ENCODE results near the gene ANKK1. TPM values are rescaled to one million over a fixed set of nuclear protein-coding genes. Genes with fewer than 3 reads are reported as not detected.

Gene ANKK1
- polyA plus RNA-seq, 3 donors from 2014 or later: not detected

- H3K9me3 Mint-ChIP-seq: no peaks in the 10 kb centered on the region
- no peaks in the 10 kb centered on the region for H3K4me1 Mint-ChIP-seq
- H3K27ac Mint-ChIP-seq: peak overlapping the region in 1 of 6 donors; percentile 40
- peaks cover 0 to 6% (median 0%) of the 10 kb centered on the region in 3 donors for H3K27me3 Mint-ChIP-seq (ENCODE audit: low read depth in 3 of 3)
- no peak overlapping the region for H3K4me3 Mint-ChIP-seq
- no peaks in the 10 kb centered on the region for H3K36me3 Mint-ChIP-seq
- no peak for DNase-seq
These were observed 19.6 kb downstream of the ANKK1 start for GRCh38 chr11:113407163-113407562.

GRCh38 chr11:113408206-113408605 is 20.6 kb downstream of the ANKK1 start:
- Mint-ChIP-seq H3K4me1 (no peaks in the 10 kb centered on the region), H3K27ac (no peak overlapping the region), H3K27me3 (ENCODE audit: low read depth in 3 of 3) (peaks cover 0 to 6% (median 0%) of the 10 kb centered on the region in 3 donors), H3K9me3 (no peaks in the 10 kb centered on the region), H3K4me3 (no peak overlapping the region), H3K36me3 (no peaks in the 10 kb centered on the region)
- no peak for DNase-seq

GRCh38 chr11:113408887-113409286 is 21.3 kb downstream of the ANKK1 start:
- DNase-seq: no peak
- Mint-ChIP-seq H3K9me3 (no peaks in the 10 kb centered on the region), H3K27ac (no peak overlapping the region)

GRCh38 chr11:113409526-113409925 is 21.9 kb downstream of the ANKK1 start:
- Mint-ChIP-seq H3K36me3 (no peaks in the 10 kb centered on the region), H3K4me1 (no peaks in the 10 kb centered on the region), H3K27me3 (ENCODE audit: low read depth in 3 of 3) (peaks cover 0 to 5% (median 3%) of the 10 kb centered on the region in 3 donors), H3K4me3 (no peak overlapping the region), H3K9me3 (no peaks in the 10 kb centered on the region), H3K27ac (no peak overlapping the region)
- DNase-seq: no peak

More at GRCh38 chr11:113408887-113409286, 21.3 kb downstream of the ANKK1 start:
- peaks cover 0 to 6% (median 0%) of the 10 kb centered on the region in 3 donors for H3K27me3 Mint-ChIP-seq (ENCODE audit: low read depth in 3 of 3)
- H3K4me3 Mint-ChIP-seq: no peak overlapping the region
- no peaks in the 10 kb centered on the region for H3K36me3 Mint-ChIP-seq
- no peaks in the 10 kb centered on the region for H3K4me1 Mint-ChIP-seq

- H3K4me3 Mint-ChIP-seq: no peak overlapping the region
- DNase-seq: no peak
- no peaks in the 10 kb centered on the region for H3K36me3 Mint-ChIP-seq
- no peaks in the 10 kb centered on the region for H3K4me1 Mint-ChIP-seq
- H3K9me3 Mint-ChIP-seq: no peaks in the 10 kb centered on the region
- no peak overlapping the region for H3K27ac Mint-ChIP-seq
- H3K27me3 Mint-ChIP-seq (ENCODE audit: low read depth in 3 of 3): peaks cover 0 to 5% (median 4%) of the 10 kb centered on the region in 3 donors
These were observed 23.0 kb downstream of the ANKK1 start for GRCh38 chr11:113410414-113411135.

- H3K4me1 Mint-ChIP-seq: no peaks in the 10 kb centered on the region
- peaks cover 0 to 5% (median 4%) of the 10 kb centered on the region in 3 donors for H3K27me3 Mint-ChIP-seq (ENCODE audit: low read depth in 3 of 3)
- H3K36me3 Mint-ChIP-seq: no peaks in the 10 kb centered on the region
- H3K4me3 Mint-ChIP-seq: no peak overlapping the region
- H3K27ac Mint-ChIP-seq: no peak overlapping the region
- no peak for DNase-seq
- no peaks in the 10 kb centered on the region for H3K9me3 Mint-ChIP-seq
These were observed 24.0 kb downstream of the ANKK1 start for GRCh38 chr11:113411536-113411935.

GRCh38 chr11:113412675-113413074 is 25.1 kb downstream of the ANKK1 start:
- Mint-ChIP-seq H3K9me3 (no peaks in the 10 kb centered on the region), H3K27me3 (ENCODE audit: low read depth in 3 of 3) (peaks cover 0 to 4% (median 2%) of the 10 kb centered on the region in 3 donors), H3K27ac (no peak overlapping the region), H3K36me3 (no peaks in the 10 kb centered on the region), H3K4me3 (no peak overlapping the region), H3K4me1 (no peaks in the 10 kb centered on the region)
- no peak for DNase-seq

- H3K4me1 Mint-ChIP-seq: no peaks in the 10 kb centered on the region
- no peak for DNase-seq
- H3K27me3 Mint-ChIP-seq (ENCODE audit: low read depth in 3 of 3): peaks cover 2 to 4% (median 4%) of the 10 kb centered on the region in 3 donors
- H3K27ac Mint-ChIP-seq: no peak overlapping the region
- no peak overlapping the region for H3K4me3 Mint-ChIP-seq
- H3K36me3 Mint-ChIP-seq: no peaks in the 10 kb centered on the region
- no peaks in the 10 kb centered on the region for H3K9me3 Mint-ChIP-seq
These were observed 27.8 kb downstream of the ANKK1 start for GRCh38 chr11:113415343-113415742.

- no peak for DNase-seq
- peaks cover 2 to 4% (median 4%) of the 10 kb centered on the region in 3 donors for H3K27me3 Mint-ChIP-seq (ENCODE audit: low read depth in 3 of 3)
- H3K36me3 Mint-ChIP-seq: no peaks in the 10 kb centered on the region
- H3K27ac Mint-ChIP-seq: no peak overlapping the region
- no peaks in the 10 kb centered on the region for H3K4me1 Mint-ChIP-seq
- H3K9me3 Mint-ChIP-seq: no peaks in the 10 kb centered on the region
- no peak overlapping the region for H3K4me3 Mint-ChIP-seq
These were observed 29.8 kb downstream of the ANKK1 start for GRCh38 chr11:113417428-113417827.

GRCh38 chr11:113419454-113420003 is 31.9 kb downstream of the ANKK1 start:
- Mint-ChIP-seq H3K4me3 (no peak overlapping the region), H3K4me1 (no peaks in the 10 kb centered on the region), H3K36me3 (no peaks in the 10 kb centered on the region), H3K27ac (no peak overlapping the region), H3K9me3 (no peaks in the 10 kb centered on the region), H3K27me3 (ENCODE audit: low read depth in 3 of 3) (peaks cover under 1 to 4% (median 2%) of the 10 kb centered on the region in 3 donors)
- no peak for DNase-seq

GRCh38 chr11:113420808-113421207 is 33.2 kb downstream of the ANKK1 start:
- no peak for DNase-seq
- H3K27me3 Mint-ChIP-seq (ENCODE audit: low read depth in 3 of 3): peaks cover 0 to 4% (median 2%) of the 10 kb centered on the region in 3 donors
- H3K36me3 Mint-ChIP-seq: no peaks in the 10 kb centered on the region
- H3K9me3 Mint-ChIP-seq: no peaks in the 10 kb centered on the region
- H3K4me3 Mint-ChIP-seq: no peak overlapping the region
- H3K27ac Mint-ChIP-seq: no peak overlapping the region
- no peaks in the 10 kb centered on the region for H3K4me1 Mint-ChIP-seq

- H3K27ac Mint-ChIP-seq: no peak overlapping the region
These were observed 39.1 kb downstream of the ANKK1 start for GRCh38 chr11:113426686-113427085.

GRCh38 chr11:113431746-113432145 is 44.2 kb downstream of the ANKK1 start:
- DNase-seq: no peak
- Mint-ChIP-seq H3K4me3 (no peak overlapping the region), H3K27me3 (ENCODE audit: low read depth in 3 of 3) (peaks cover 0 to 5% (median 2%) of the 10 kb centered on the region in 3 donors), H3K27ac (no peak overlapping the region), H3K9me3 (no peaks in the 10 kb centered on the region), H3K36me3 (no peaks in the 10 kb centered on the region), H3K4me1 (no peaks in the 10 kb centered on the region)

More at GRCh38 chr11:113426686-113427085, 39.1 kb downstream of the ANKK1 start:
- Mint-ChIP-seq H3K4me3 (no peak overlapping the region), H3K9me3 (no peaks in the 10 kb centered on the region), H3K36me3 (no peaks in the 10 kb centered on the region), H3K27me3 (ENCODE audit: low read depth in 3 of 3) (peaks cover 0 to 2% (median 0%) of the 10 kb centered on the region in 3 donors), H3K4me1 (no peaks in the 10 kb centered on the region)
- DNase-seq: no peak

GRCh38 chr11:113435190-113435968 is 47.8 kb downstream of the ANKK1 start:
- Mint-ChIP-seq H3K4me1 (no peaks in the 10 kb centered on the region), H3K9me3 (no peaks in the 10 kb centered on the region), H3K4me3 (no peak overlapping the region), H3K27ac (no peak overlapping the region), H3K36me3 (no peaks in the 10 kb centered on the region), H3K27me3 (ENCODE audit: low read depth in 3 of 3) (peaks cover 0 to 7% (median 2%) of the 10 kb centered on the region in 3 donors)
- DNase-seq: no peak
